Kidney glomerular epithelial cell (primary cell): ENCODE data around the gene CORO7.

Experiments
- DNase-seq: peaks from one replicate; lab custom pipeline; 2025; lab: John Stamatoyannopoulos, UW

Gene CORO7

GRCh38 chr16:4371357-4372000, 44.9 kb downstream of the CORO7 start, which contains the start of gene VASN:
TSS of gene VASN (plus strand) at chr16:4371848. CDS start at chr16:4380878, 9,030 bp downstream.
- DNase-seq, result peak; percentile 23

- DNase-seq, result peak; percentile 72
Measured at GRCh38 chr16:4370570-4371356, 45.6 kb downstream of the CORO7 start.

DNA sequence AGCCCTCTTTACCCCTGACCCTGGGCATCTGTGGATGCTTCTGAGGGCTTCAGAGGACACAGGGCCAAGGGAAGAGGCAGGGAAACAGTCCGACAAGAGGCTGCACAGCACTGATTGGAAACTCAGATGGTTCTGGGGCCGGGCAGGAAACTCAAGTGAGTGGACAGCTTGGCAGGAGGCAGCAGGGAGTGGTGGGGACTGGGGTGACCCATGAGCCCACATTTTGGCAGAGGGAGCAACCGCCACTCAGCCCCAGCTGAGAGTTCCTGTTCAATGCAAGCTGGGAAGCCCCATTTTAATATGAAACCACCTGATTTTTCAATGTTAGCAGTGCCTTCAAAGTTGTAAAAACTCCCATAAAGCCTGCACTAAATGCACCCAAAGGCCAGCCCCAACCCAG, 46.2 kb downstream of the CORO7 start:
- no peak for DNase-seq

- DNase-seq, result peak; percentile 71
Measured at GRCh38 chr16:4369007-4369733, 47.2 kb downstream of the CORO7 start.

GRCh38 chr16:4367393-4367856, 49.0 kb downstream of the CORO7 start:
- no peak for DNase-seq

- no peak for DNase-seq
Measured at GRCh38 chr16:4366016-4366415, 50.4 kb downstream of the CORO7 start.

GRCh38 chr16:4365615-4366014, 50.8 kb downstream of the CORO7 start:
- no peak for DNase-seq

GRCh38 chr16:4365014-4365406, 51.4 kb downstream of the CORO7 start:
- DNase-seq, result no peak

DNA sequence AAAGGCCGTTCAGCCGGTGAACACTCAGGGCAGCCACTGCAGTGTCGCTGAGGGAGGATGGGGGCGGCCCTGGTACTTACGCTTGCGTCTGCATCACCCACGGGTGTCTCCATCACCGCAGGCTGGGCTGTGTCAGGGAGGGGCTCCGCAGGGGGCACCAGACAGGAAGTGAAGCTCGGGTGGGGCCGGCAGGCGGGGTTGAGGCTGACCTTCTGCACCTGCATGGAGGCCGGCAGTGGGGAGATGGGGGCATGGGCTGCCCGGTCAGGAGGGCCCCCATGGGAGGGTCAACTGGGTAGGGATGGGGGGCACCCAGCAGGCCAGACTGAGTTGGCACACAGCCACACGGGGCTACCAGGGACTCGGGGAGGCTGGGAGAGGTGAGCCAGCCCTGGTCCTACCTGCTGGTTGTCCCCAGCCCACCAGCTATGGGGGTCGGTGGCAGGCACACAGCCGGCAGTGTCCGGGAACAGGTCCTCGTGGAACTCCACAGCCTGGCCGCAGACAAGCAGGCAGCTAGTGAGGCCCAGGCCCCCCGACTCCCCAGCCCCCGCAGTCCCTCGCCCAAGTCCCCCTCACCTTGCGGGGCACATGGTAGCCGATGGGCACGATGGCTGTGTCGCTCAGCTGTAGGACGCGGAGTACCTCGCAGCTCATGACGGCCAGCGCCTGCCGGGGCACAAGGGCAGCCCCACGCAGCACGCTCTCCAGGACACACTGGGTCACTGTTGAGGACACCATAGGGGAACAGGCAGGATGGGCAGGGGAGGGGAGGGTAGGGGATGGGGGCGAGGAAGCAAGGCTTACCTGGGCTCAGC, 52.0 kb downstream of the CORO7 start:
- DNase-seq, result no peak

DNA sequence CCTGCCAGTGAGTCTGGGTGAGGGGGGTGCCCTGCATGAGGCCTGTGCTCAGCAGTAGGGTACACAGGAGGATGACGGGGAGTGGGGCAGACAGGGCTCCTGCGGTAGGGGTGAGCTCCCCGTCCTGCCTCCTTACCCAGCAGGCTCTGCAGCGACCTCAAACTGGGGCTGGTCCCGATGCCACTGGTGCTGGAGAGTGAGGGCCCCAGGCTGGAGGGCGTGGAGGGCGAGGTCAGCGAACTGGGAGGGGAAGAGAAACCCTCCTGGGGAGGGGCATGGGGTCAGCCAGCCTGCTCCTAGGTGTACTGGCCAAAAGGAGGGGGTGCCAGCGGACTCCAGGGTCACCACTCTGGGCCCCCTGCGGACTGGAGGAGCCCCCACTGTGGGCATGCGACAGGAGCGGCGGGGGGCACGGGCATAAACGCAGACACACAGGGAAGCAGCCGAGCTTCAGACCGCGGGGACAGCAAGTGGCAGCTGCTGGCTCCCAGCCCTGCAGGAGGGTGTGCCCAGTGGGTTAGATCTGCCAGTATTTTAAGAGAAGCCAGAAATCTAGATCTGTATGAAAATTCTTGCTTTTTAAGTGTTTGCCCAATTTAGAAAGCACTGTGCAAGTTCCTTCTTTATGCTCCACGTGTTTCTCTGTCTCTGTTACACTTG, 53.8 kb downstream of the CORO7 start:
- no peak for DNase-seq

- no peak for DNase-seq
Measured at GRCh38 chr16:4361944-4362311, 54.5 kb downstream of the CORO7 start.

- no peak for DNase-seq
Measured at GRCh38 chr16:4361033-4361943, 55.1 kb downstream of the CORO7 start.

DNA sequence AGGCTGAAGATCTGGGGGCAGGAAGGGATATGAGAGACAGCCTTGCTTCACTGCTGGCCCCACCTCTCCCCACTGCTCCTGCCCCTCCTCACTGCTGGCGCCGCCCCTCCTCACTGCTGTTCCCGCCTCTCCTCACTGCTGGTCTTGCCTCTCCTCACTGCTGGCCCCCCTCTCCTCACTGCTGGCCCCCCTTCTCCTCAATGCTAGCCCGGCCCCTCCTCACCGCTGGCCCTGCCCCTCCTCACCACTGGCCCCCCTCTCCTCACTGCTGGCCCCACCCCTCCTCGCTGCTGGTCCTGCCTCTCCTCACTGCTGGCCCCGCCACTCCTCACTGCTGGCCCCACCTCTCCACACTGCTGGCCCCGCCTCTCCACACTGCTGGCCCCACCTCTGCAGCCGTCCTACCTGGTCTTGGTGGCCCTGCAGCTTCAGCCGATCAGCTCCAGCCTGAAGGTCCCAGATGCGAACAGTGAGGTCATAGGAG, 55.8 kb downstream of the CORO7 start:
- no peak for DNase-seq

- no peak for DNase-seq
Measured at GRCh38 chr16:4359914-4360313, 56.5 kb downstream of the CORO7 start.

DNA sequence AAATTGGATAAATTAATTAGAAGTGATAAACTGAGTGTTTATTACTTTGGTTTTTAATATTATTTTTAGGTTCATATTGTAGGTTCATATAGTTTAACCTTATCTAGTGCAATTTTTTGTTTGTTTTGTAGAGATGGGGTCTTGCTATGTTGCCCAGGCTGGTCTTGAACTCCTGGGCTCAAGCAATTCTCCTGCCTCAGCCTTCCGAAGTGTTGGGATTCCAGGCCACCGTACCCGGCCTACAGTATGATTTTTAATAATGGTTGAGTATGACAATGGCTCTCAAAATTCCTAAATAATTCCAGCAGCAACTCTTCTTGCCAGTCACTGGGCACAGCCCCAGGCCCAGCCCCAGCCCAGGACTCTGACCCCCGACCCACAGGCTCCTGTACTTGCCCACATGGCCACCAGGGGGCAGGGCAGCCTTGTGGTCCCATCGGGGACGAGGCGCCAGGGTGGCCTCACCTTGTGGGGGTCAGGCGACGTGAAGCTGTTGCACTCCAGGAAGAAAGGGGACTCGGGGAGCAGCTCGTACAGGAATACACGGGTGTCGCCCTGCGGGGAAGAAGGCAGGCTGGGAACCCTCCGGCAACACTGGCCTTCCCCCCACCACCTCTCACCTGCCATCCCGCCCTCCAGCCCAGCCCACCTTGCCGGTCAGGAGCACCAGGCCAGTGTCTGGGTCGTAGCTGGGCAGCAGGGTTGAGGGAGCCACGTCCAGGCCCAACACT, 57.4 kb downstream of the CORO7 start:
- no peak for DNase-seq

- no peak for DNase-seq
Measured at GRCh38 chr16:4358236-4358635, 58.2 kb downstream of the CORO7 start.

DNA sequence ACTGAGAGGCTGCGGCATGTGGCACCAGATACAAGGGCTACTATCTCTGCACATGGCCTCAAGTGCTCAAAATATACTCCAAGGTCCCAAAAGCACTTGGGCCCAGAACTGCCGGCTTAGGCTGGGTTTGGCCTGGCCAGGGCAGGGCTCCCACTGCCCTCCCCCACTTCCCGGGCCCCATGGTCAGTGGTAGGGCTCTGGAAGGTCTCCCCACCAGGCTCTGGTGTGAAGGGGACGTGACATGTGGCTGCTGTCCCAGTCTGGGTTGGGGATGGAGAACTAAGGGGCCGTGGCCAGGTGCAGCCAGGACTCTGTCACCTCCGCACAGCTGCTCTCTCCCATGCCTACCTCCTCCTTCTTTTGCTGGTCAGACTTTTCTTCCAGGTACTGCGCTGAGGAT, 59.6 kb downstream of the CORO7 start:
- no peak for DNase-seq

GRCh38 chr16:4354512-4355409, 61.6 kb downstream of the CORO7 start:
- DNase-seq, result no peak
